GM23248 (cell line): ENCODE results near the gene PDE1A. TPM values are rescaled to one million over a fixed set of nuclear protein-coding genes. Genes with fewer than 3 reads are reported as not detected.

Source experiments
- DNase-seq: peaks from one replicate; pipeline ENCODE4 v3.0.0-alpha.2; 2015
- H2AFZ ChIP-seq: fragments of 200-600 bp; sonication (generic); 2 replicates; pipeline ENCODE4 v1.6.1; 2016; ENCODE audit warnings: antibody characterized with exemption
- H3F3A ChIP-seq: fragments of 200-600 bp; sonication (generic); 2 replicates; pipeline ENCODE4 v1.6.1; 2016; ENCODE audit warnings: mild to moderate bottlenecking, antibody characterized with exemption, mixed run types; ENCODE audit not compliant: insufficient read depth
- H3K27ac ChIP-seq: fragments of 200-600 bp; sonication (generic); 2 replicates; pipeline ENCODE4 v1.5.1; 2016; ENCODE audit warnings: mild to moderate bottlenecking
- H3K27me3 ChIP-seq: fragments of 200-600 bp; sonication (generic); replicated peaks from 2 replicates; pipeline ENCODE4 v1.6.1; 2016; ENCODE audit warnings: mild to moderate bottlenecking; ENCODE audit not compliant: insufficient read depth
- H3K36me3 ChIP-seq: fragments of 200-600 bp; sonication (generic); 2 replicates; pipeline ENCODE4 v1.6.1; 2016; ENCODE audit warnings: low read depth, mild to moderate bottlenecking
- H3K4me1 ChIP-seq: fragments of 200-600 bp; sonication (generic); 2 replicates; pipeline ENCODE4 v1.6.1; 2016; ENCODE audit warnings: mild to moderate bottlenecking; ENCODE audit not compliant: insufficient read depth
- H3K4me2 ChIP-seq: fragments of 200-600 bp; sonication (generic); one replicate; pipeline ENCODE4 v1.6.1; 2016; ENCODE audit warnings: mild to moderate bottlenecking; ENCODE audit not compliant: unreplicated experiment
- H3K4me3 ChIP-seq: fragments of 200-600 bp; sonication (generic); 2 replicates; pipeline ENCODE4 v1.5.1; 2016; ENCODE audit warnings: mild to moderate bottlenecking
- H3K79me2 ChIP-seq: fragments of 200-600 bp; sonication (generic); 2 replicates; pipeline ENCODE4 v1.6.1; 2016; ENCODE audit warnings: mild to moderate bottlenecking; ENCODE audit not compliant: insufficient read depth
- H3K9ac ChIP-seq: fragments of 200-600 bp; sonication (generic); 2 replicates; pipeline ENCODE4 v1.6.1; 2016; ENCODE audit warnings: mild to moderate bottlenecking
- H3K9me2 ChIP-seq: fragments of 200-600 bp; sonication (generic); 2 replicates; pipeline ENCODE4 v1.6.1; 2016; ENCODE audit warnings: mixed run types, mild to moderate bottlenecking, moderate library complexity; ENCODE audit not compliant: insufficient read depth
- H3K9me3 ChIP-seq: fragments of 200-600 bp; sonication (generic); one replicate; pipeline ENCODE4 v1.6.1; 2017; ENCODE audit warnings: low read depth
- H4K20me1 ChIP-seq: fragments of 200-600 bp; sonication (generic); 2 replicates; pipeline ENCODE4 v1.6.0; 2016; ENCODE audit not compliant: insufficient read depth
- EZH2 ChIP-seq: fragments of 200-600 bp; sonication (generic); IDR thresholded peaks from 2 replicates; pipeline ENCODE4 v1.6.1; 2018; ENCODE audit warnings: antibody characterized with exemption, mild to moderate bottlenecking; ENCODE audit not compliant: insufficient read depth, poor library complexity, severe bottlenecking
- EZH2phosphoT487 ChIP-seq: fragments of 200-600 bp; sonication (generic); IDR thresholded peaks from 2 replicates; pipeline ENCODE4 v1.6.1; 2018; ENCODE audit warnings: antibody characterized with exemption, moderate library complexity, mild to moderate bottlenecking, low read depth; ENCODE audit not compliant: insufficient read depth
- WGBS, 2 experiments: methylation state at CpG; one replicate each; pipeline ENCODE4 v1.1.6; 2015 to 2017; ENCODE audit warnings: low lambda C conversion rate in 2 of 2, low coverage in 1 of 2; ENCODE audit errors: missing lambda C conversion rate in 2 of 2; 5-methylcytosine and 5-hydroxymethylcytosine counted together
- in situ Hi-C: fragments of 300-500 bp; cut with MboI; formaldehyde crosslinking; loops from 2 replicates; pipeline ENCODE4 v1.15.0; 2020
- polyA plus RNA-seq: library from polyadenylated mRNA; unstranded; fragments of >200 nt; fragmentation: Nextera tagmentation; extraction: Ambion mirVana; gene quantifications from 2 replicates; pipeline ENCODE4 v1.2.1, GENCODE V29; 2016
- total RNA-seq: library from RNA; depleted of rRNA; stranded (reverse); fragments of >200 nt; shearing (Covaris generic); gene quantifications from 2 replicates; pipeline ENCODE4 v1.2.3, GENCODE V29; 2014

The PDE1A gene
- total and polyA plus RNA-seq, 2 experiments from 2014 or later, result 1.0 to 1.9 TPM

GRCh38 chr2:182445391-182445965 is 18.6 kb upstream of the PDE1A start:
- H2AFZ ChIP-seq, result peak overlapping the region; percentile 24; the same call in 1 of the 2 replicates
- no peak overlapping the region for H3K9ac ChIP-seq
- H3K4me1 ChIP-seq, result peaks cover 35% of the 10 kb centered on the region
- no peaks in the 10 kb centered on the region for H3K27me3 ChIP-seq
- H3K9me3 ChIP-seq, result no peaks in the 10 kb centered on the region
- WGBS, 2 experiments, result 62 to 68% methylated on average over 4 of the region's 4 CpGs
- no peak overlapping the region for H3K4me2 ChIP-seq
- H3K9me2 ChIP-seq, result no peaks in the 10 kb centered on the region
- peak; percentile 24 for DNase-seq
- no peak overlapping the region for H3K4me3 ChIP-seq
- no peak for TF ChIP-seq EZH2
- TF ChIP-seq EZH2phosphoT487, result no peak
- in situ Hi-C loops, result no loop called here
- H3K36me3 ChIP-seq, result no peaks in the 10 kb centered on the region
- H3K79me2 ChIP-seq, result no peaks in the 10 kb centered on the region
- H3F3A ChIP-seq, result peaks cover 14% of the 10 kb centered on the region
- H4K20me1 ChIP-seq, result no peaks in the 10 kb centered on the region
- no peak overlapping the region for H3K27ac ChIP-seq

GRCh38 chr2:182444806-182445205 is 18.0 kb upstream of the PDE1A start:
- peaks cover 14% of the 10 kb centered on the region for H3F3A ChIP-seq
- H3K9ac ChIP-seq, result no peak overlapping the region
- H3K36me3 ChIP-seq, result no peaks in the 10 kb centered on the region
- no peak overlapping the region for H3K4me2 ChIP-seq
- no peak for DNase-seq
- no peaks in the 10 kb centered on the region for H3K9me3 ChIP-seq
- H3K4me3 ChIP-seq, result no peak overlapping the region
- no peaks in the 10 kb centered on the region for H3K27me3 ChIP-seq
- H3K9me2 ChIP-seq, result no peaks in the 10 kb centered on the region
- H4K20me1 ChIP-seq, result no peaks in the 10 kb centered on the region
- TF ChIP-seq EZH2phosphoT487 (no peak), EZH2 (no peak)
- no peak overlapping the region for H3K27ac ChIP-seq
- peaks cover 35% of the 10 kb centered on the region for H3K4me1 ChIP-seq
- in situ Hi-C loops, result no loop called here
- 82 to 85% methylated on average over 2 of the region's 2 CpGs for WGBS, 2 experiments
- no peak overlapping the region; the same call in 1 of the 2 replicates for H2AFZ ChIP-seq
- no peaks in the 10 kb centered on the region for H3K79me2 ChIP-seq

GRCh38 chr2:182444170-182444569 is 17.3 kb upstream of the PDE1A start:
- DNase-seq, result no peak
- no peak overlapping the region for H3K27ac ChIP-seq
- no peaks in the 10 kb centered on the region for H3K9me2 ChIP-seq
- H3K4me1 ChIP-seq, result peaks cover 35% of the 10 kb centered on the region
- H3K9ac ChIP-seq, result no peak overlapping the region
- no peak overlapping the region for H3K4me2 ChIP-seq
- no peaks in the 10 kb centered on the region for H3K36me3 ChIP-seq
- H3K4me3 ChIP-seq, result no peak overlapping the region
- H4K20me1 ChIP-seq, result no peaks in the 10 kb centered on the region
- TF ChIP-seq EZH2phosphoT487 (no peak), EZH2 (no peak)
- H3K79me2 ChIP-seq, result no peaks in the 10 kb centered on the region
- no peaks in the 10 kb centered on the region for H3K27me3 ChIP-seq
- H2AFZ ChIP-seq, result no peak overlapping the region
- H3F3A ChIP-seq, result peaks cover 14% of the 10 kb centered on the region
- no peaks in the 10 kb centered on the region for H3K9me3 ChIP-seq
- in situ Hi-C loops, result no loop called here

GRCh38 chr2:182436252-182436651 is 9.4 kb upstream of the PDE1A start:
- H4K20me1 ChIP-seq, result no peaks in the 10 kb centered on the region
- in situ Hi-C loops, result no loop called here
- H3F3A ChIP-seq, result no peaks in the 10 kb centered on the region
- no peaks in the 10 kb centered on the region for H3K36me3 ChIP-seq
- H3K9me3 ChIP-seq, result no peaks in the 10 kb centered on the region
- H3K4me3 ChIP-seq, result no peak overlapping the region
- no peak overlapping the region for H3K9ac ChIP-seq
- no peak for DNase-seq
- H2AFZ ChIP-seq, result no peak overlapping the region
- no peak overlapping the region for H3K4me2 ChIP-seq
- TF ChIP-seq EZH2 (no peak), EZH2phosphoT487 (no peak)
- no peaks in the 10 kb centered on the region for H3K9me2 ChIP-seq
- WGBS, 2 experiments, result 88 to 93% methylated on average over 1 of the region's 1 CpG
- no peak overlapping the region for H3K27ac ChIP-seq
- no peaks in the 10 kb centered on the region for H3K27me3 ChIP-seq
- H3K4me1 ChIP-seq, result peaks cover 28% of the 10 kb centered on the region
- H3K79me2 ChIP-seq, result no peaks in the 10 kb centered on the region

- Histone ChIP-seq H3K27me3 (no peaks in the 10 kb centered on the region), H3K9ac (no peak overlapping the region), H4K20me1 (no peaks in the 10 kb centered on the region), H3F3A (no peaks in the 10 kb centered on the region), H2AFZ (no peak overlapping the region), H3K36me3 (no peaks in the 10 kb centered on the region), H3K9me2 (no peaks in the 10 kb centered on the region), H3K27ac (no peak overlapping the region), H3K4me2 (peak overlapping the region; percentile 29), H3K4me1 (peaks cover 28% of the 10 kb centered on the region), H3K9me3 (no peaks in the 10 kb centered on the region), H3K79me2 (no peaks in the 10 kb centered on the region), H3K4me3 (no peak overlapping the region)
- 38 to 49% methylated on average over 1 of the region's 1 CpG for WGBS, 2 experiments
- in situ Hi-C loops, result no loop called here
- no peak for TF ChIP-seq EZH2phosphoT487
- peak; percentile 70 for DNase-seq
These were observed 8.9 kb upstream of the PDE1A start for GRCh38 chr2:182435754-182436153.
